Measurements from ENCODE around the gene KPTN.

- TF ChIP-seq, protein P1, sequence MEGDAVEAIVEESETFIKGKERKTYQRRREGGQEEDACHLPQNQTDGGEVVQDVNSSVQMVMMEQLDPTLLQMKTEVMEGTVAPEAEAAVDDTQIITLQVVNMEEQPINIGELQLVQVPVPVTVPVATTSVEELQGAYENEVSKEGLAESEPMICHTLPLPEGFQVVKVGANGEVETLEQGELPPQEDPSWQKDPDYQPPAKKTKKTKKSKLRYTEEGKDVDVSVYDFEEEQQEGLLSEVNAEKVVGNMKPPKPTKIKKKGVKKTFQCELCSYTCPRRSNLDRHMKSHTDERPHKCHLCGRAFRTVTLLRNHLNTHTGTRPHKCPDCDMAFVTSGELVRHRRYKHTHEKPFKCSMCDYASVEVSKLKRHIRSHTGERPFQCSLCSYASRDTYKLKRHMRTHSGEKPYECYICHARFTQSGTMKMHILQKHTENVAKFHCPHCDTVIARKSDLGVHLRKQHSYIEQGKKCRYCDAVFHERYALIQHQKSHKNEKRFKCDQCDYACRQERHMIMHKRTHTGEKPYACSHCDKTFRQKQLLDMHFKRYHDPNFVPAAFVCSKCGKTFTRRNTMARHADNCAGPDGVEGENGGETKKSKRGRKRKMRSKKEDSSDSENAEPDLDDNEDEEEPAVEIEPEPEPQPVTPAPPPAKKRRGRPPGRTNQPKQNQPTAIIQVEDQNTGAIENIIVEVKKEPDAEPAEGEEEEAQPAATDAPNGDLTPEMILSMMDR (IDR thresholded peaks at IDR 0.05): no peak
- no peak for TF ChIP-seq ZFX (IDR thresholded peaks at IDR 0.05; ENCODE audit: borderline replicate concordance)
These were observed 49.9 kb downstream of the KPTN start for GRCh38 chr19:47434088-47434487.
